GM12878 (cell line): ENCODE measurements around the gene SLC7A1. TPM values are rescaled to one million over a fixed set of nuclear protein-coding genes. Genes with fewer than 3 reads are reported as not detected.

Source experiments
- ATAC-seq: fragments of 200-7000 bp; cut with Tn5 transposase; 3 replicates; pipeline ENCODE4 v1.9.1; 2020; ENCODE audit warnings: mild to moderate bottlenecking, moderate library complexity
- BruUV-seq: library from RNA; stranded (reverse); fragments of 400-500 nt; replicated peaks from 2 replicates; lab custom pipeline; 2021; lab: Mats Ljungman, UMichigan
- CTCF ChIA-PET: fragments of 300-600 bp; sonication (Branson Sonifier 250); formaldehyde crosslinking; extraction: SDS; loops from one replicate; lab custom pipeline; 2021; ENCODE audit warnings: inconsistent platforms; lab: Yijun Ruan, JAX
- POLR2A ChIA-PET: fragments of 350-600 bp; formaldehyde crosslinking; extraction: SDS; loops from one replicate; lab custom pipeline; 2021; ENCODE audit warnings: inconsistent platforms; lab: Charles Lee
- RAD21 ChIA-PET: fragments of 300-600 bp; sonication (Branson Sonifier 250); formaldehyde crosslinking; loops from one replicate; lab custom pipeline; 2023; ENCODE audit warnings: antibody characterized with exemption; ENCODE audit not compliant: unreplicated experiment; lab: Charles Lee
- SMC1A ChIA-PET: fragments of 300-600 bp; sonication (Branson Sonifier 250); formaldehyde crosslinking; loops from one replicate; lab custom pipeline; 2023; ENCODE audit not compliant: unreplicated experiment, uncharacterized antibody; lab: Charles Lee
- DNase-seq: peaks from one replicate; pipeline ENCODE4 v3.0.0-alpha.2; 2011; ENCODE audit warnings: low read depth, low spot score
- FAIRE-seq: peaks from 3 replicates; lab custom pipeline; 2011; peaks lifted over from hg19 to GRCh38; lab: Jason Lieb, UNC
- H2AFZ ChIP-seq: 2 replicates; pipeline ENCODE4 v1.6.0; 2011; ENCODE audit warnings: low read depth, low read length, control low read depth; ENCODE audit not compliant: control insufficient read depth
- H3K27ac ChIP-seq: 2 replicates; pipeline ENCODE4 v1.5.1; 2011; ENCODE audit warnings: control low read depth; ENCODE audit not compliant: control insufficient read depth, insufficient read depth
- H3K27me3 ChIP-seq, 2 experiments: replicated peaks in 1 of 2; 2 replicates each; pipeline versions ENCODE4 v1.6.0 to v1.6.1; 2011; ENCODE audit warnings: low read length in 1 of 2; ENCODE audit not compliant: control insufficient read depth in 2 of 2, insufficient read depth in 2 of 2
- H3K36me3 ChIP-seq, 2 experiments: 2 replicates each; pipeline ENCODE4 v1.5.1; 2011; ENCODE audit warnings: low read length in 1 of 2; ENCODE audit not compliant: control insufficient read depth in 2 of 2, insufficient read depth in 2 of 2
- H3K4me1 ChIP-seq: 2 replicates; pipeline ENCODE4 v1.6.1; 2011; ENCODE audit warnings: mild to moderate bottlenecking, low read length, moderate library complexity, mixed read lengths; ENCODE audit not compliant: control insufficient read depth, insufficient read depth
- H3K4me2 ChIP-seq: 2 replicates; pipeline ENCODE4 v1.6.0; 2011; ENCODE audit warnings: control low read depth; ENCODE audit not compliant: control insufficient read depth, insufficient read depth
- H3K4me3 ChIP-seq: fragments of 200-600 bp; sonication (generic); 2 replicates; pipeline ENCODE4 v1.5.1; 2016
- H3K79me2 ChIP-seq: 2 replicates; pipeline ENCODE4 v1.6.0; 2011; ENCODE audit warnings: low read length; ENCODE audit not compliant: control insufficient read depth, insufficient read depth
- H3K9ac ChIP-seq: 2 replicates; pipeline ENCODE4 v1.8.0; 2011; ENCODE audit warnings: low read length, control low read depth, mixed read lengths; ENCODE audit not compliant: control insufficient read depth, insufficient read depth
- H3K9me3 ChIP-seq: replicated peaks from 3 replicates; pipeline ENCODE4 v1.5.1; 2011; ENCODE audit warnings: mild to moderate bottlenecking, low read length; ENCODE audit not compliant: control insufficient read depth, insufficient read depth
- H4K20me1 ChIP-seq: 2 replicates; pipeline ENCODE4 v1.6.0; 2011; ENCODE audit not compliant: control insufficient read depth, insufficient read depth
- EP300 ChIP-seq, 2 experiments: fragments of 150-350 bp in 1 of 2; IDR thresholded peaks; 2 replicates each; pipeline ENCODE4 v1.6.1; 2011 to 2012; ENCODE audit warnings: low read depth in 2 of 2, low read length in 2 of 2, borderline replicate concordance in 1 of 2, improper control_type of control experiment in 1 of 2, inconsistent platforms in 1 of 2; ENCODE audit not compliant: control insufficient read depth in 1 of 2
- IRF3 ChIP-seq: fragments of 450-650 bp; IDR thresholded peaks from 2 replicates; pipeline ENCODE4 v1.6.1; 2014; ENCODE audit warnings: mild to moderate bottlenecking
- MYC ChIP-seq: IDR thresholded peaks from 2 replicates; pipeline ENCODE4 v1.6.1; 2011; ENCODE audit warnings: mild to moderate bottlenecking, low read length, moderate library complexity, inconsistent platforms; ENCODE audit not compliant: insufficient read depth, insufficient replicate concordance, insufficient read length, severe bottlenecking
- PKNOX1 ChIP-seq: fragments of 450-650 bp; IDR thresholded peaks from 2 replicates; pipeline ENCODE4 v1.6.1; 2016; ENCODE audit warnings: mild to moderate bottlenecking
- POLR2AphosphoS2 ChIP-seq: IDR thresholded peaks from 2 replicates; pipeline ENCODE4 v1.6.1; 2011; ENCODE audit warnings: low read depth, mild to moderate bottlenecking, low read length, improper control_type of control experiment, moderate library complexity
- SRF ChIP-seq, 2 experiments: IDR thresholded peaks; 2 replicates each; pipeline ENCODE4 v1.6.1; 2011; ENCODE audit warnings: low read depth in 2 of 2, low read length in 2 of 2, mild to moderate bottlenecking in 1 of 2, moderate library complexity in 1 of 2
- TBL1XR1 ChIP-seq: IDR thresholded peaks from 2 replicates; pipeline ENCODE4 v1.6.1; 2012; ENCODE audit warnings: low read depth, low read length, improper control_type of control experiment
- ZBTB4 ChIP-seq: fragments of 450-650 bp; formaldehyde crosslinking; IDR thresholded peaks from 2 replicates; pipeline ENCODE4 v1.4.0; 2022; ENCODE audit warnings: mild to moderate bottlenecking, moderate library complexity
- WGBS: methylation state at CpG from one replicate; pipeline ENCODE4 v1.1.6; 2016; ENCODE audit warnings: low lambda C conversion rate; ENCODE audit not compliant: insufficient replicate concordance, insufficient coverage; ENCODE audit errors: missing lambda C conversion rate; 5-methylcytosine and 5-hydroxymethylcytosine counted together
- in situ Hi-C: fragments of 300-500 bp; cut with MboI; formaldehyde crosslinking; loops from 9 replicates; pipeline ENCODE4 v1.14.3; 2018; ENCODE audit warnings: mixed read lengths
- intact Hi-C: fragments of 100-400 bp; cut with micrococcal nuclease; formaldehyde crosslinking; loops from one replicate; pipeline ENCODE4 v1.14.2; 2022; ENCODE audit not compliant: unreplicated experiment
- polyA plus RNA-seq, 11 experiments: library from polyadenylated mRNA; depleted of rRNA in 4 of 11; unstranded in 6 of 11; stranded (reverse) in 5 of 11; fragments of >200 nt; fragmentation: Nextera tagmentation in 4 of 11; fragmentation: Illumina TruSeq in 1 of 11; extraction: Ambion mirVana in 4 of 11; extraction: Trizol in 1 of 11; gene quantifications; 1 replicate in 1 of 11; 2 replicates in 10 of 11; pipeline versions ENCODE4 v1.2.1 to v1.2.3, GENCODE V29; 2011 to 2016; ENCODE audit warnings: inconsistent platforms in 2 of 11, missing spikeins in 2 of 11, low read depth in 1 of 11
- total RNA-seq, 4 experiments: library from RNA; depleted of rRNA in 3 of 4; stranded (reverse); fragments of >200 nt in 3 of 4; fragmentation: Illumina TruSeq in 1 of 4; extraction: Trizol in 1 of 4; gene quantifications; 2 replicates each; pipeline versions ENCODE4 v1.2.1 to v1.2.3, GENCODE V29; 2013 to 2021

Gene SLC7A1
- total and polyA plus RNA-seq, 10 of the 15 experiments (the other 5 are each of a cell fraction or from before 2014, with no cell fraction given), result 6.4 to 91.7 (median 23.4) TPM

GRCh38 chr13:29513002-29513980 lies 82.2 kb downstream of the SLC7A1 start:
- H3K36me3 ChIP-seq, result peaks cover 25 to 36% of the 10 kb centered on the region in 2 experiments; a peak in 3 of 4 replicates
- in situ Hi-C loops, result no loop called here
- ATAC-seq, result no peak
- no peaks in the 10 kb centered on the region for H3K4me1 ChIP-seq
- H3K27me3 ChIP-seq, result no peaks in the 10 kb centered on the region
- intact Hi-C loops, result no loop called here
- H3K4me2 ChIP-seq, result no peak overlapping the region
- H3K9ac ChIP-seq, result no peak overlapping the region
- TF ChIP-seq TBL1XR1 (no peak), IRF3 (no peak), ZBTB4 (CRISPR knock-in tag) (no peak), EP300 (IDR thresholded peaks at IDR 0.05; ENCODE audit: borderline replicate concordance in 1 of 2, control insufficient read depth in 1 of 2, low read depth in 2 of 2, low read length in 2 of 2) (no peak), PKNOX1 (no peak), POLR2AphosphoS2 (no peak), MYC (no peak), SRF (IDR thresholded peaks at IDR 0.05; ENCODE audit: low read depth in 2 of 2, low read length in 2 of 2) (no peak)
- no peak overlapping the region for H3K4me3 ChIP-seq
- H3K79me2 ChIP-seq, result no peaks in the 10 kb centered on the region
- no peaks in the 10 kb centered on the region for H4K20me1 ChIP-seq
- WGBS, result 87% methylated on average over 24 of the region's 24 CpGs
- ChIA-PET RAD21 (no interaction called here), CTCF (interaction anchor here (0.5 kb wide), 1 partner anchor 646 kb away, joined by 3 read pairs; no protein-coding TSS in a partner anchor), POLR2A (no interaction called here), SMC1A (no interaction called here)
- no peak overlapping the region for H2AFZ ChIP-seq
- BruUV-seq, result no TSS peak
- H3K9me3 ChIP-seq, result no peaks in the 10 kb centered on the region
- no peak for DNase-seq
- no peak overlapping the region for H3K27ac ChIP-seq
- FAIRE-seq, result no peak
